NCI-H446 treated with DMSO at 0.1 percent for 48 hours (cell line): ENCODE measurements around the gene OVCA2.

ENCODE experiments used
- DNase-seq: peaks from one replicate; lab custom pipeline; 2025; lab: John Stamatoyannopoulos, UW

The OVCA2 gene

GRCh38 chr17:2054512-2055291 lies 12.9 kb downstream of the OVCA2 start, which contains the start of gene HIC1:
TSS of gene HIC1 (plus strand) at chr17:2055103. CDS start at chr17:2056691, 1,588 bp downstream.
- DNase-seq, result no peak

- DNase-seq, result no peak
Measured at GRCh38 chr17:2055292-2056205, 13.7 kb downstream of the OVCA2 start.

GRCh38 chr17:2056206-2057174 lies 14.7 kb downstream of the OVCA2 start:
- DNase-seq, result no peak

GRCh38 chr17:2057175-2057759 lies 15.4 kb downstream of the OVCA2 start:
- DNase-seq, result no peak

GRCh38 chr17:2057760-2058585 lies 16.2 kb downstream of the OVCA2 start:
- DNase-seq, result no peak

- no peak for DNase-seq
Measured at GRCh38 chr17:2058586-2059546, 17.0 kb downstream of the OVCA2 start.

GRCh38 chr17:2059547-2060384 lies 17.9 kb downstream of the OVCA2 start:
- DNase-seq, result no peak

- no peak for DNase-seq
Measured at GRCh38 chr17:2060385-2060658, 18.5 kb downstream of the OVCA2 start.

- no peak for DNase-seq
Measured at GRCh38 chr17:2060681-2061440, 19.0 kb downstream of the OVCA2 start.

GRCh38 chr17:2061441-2061958 lies 19.7 kb downstream of the OVCA2 start:
- no peak for DNase-seq

- DNase-seq, result no peak
Measured at GRCh38 chr17:2062571-2063183, 20.9 kb downstream of the OVCA2 start.

GRCh38 chr17:2063261-2064146 lies 21.7 kb downstream of the OVCA2 start:
- no peak for DNase-seq

GRCh38 chr17:2064147-2064489 lies 22.3 kb downstream of the OVCA2 start:
- DNase-seq, result no peak

- DNase-seq, result no peak
Measured at GRCh38 chr17:2064520-2064971, 22.7 kb downstream of the OVCA2 start.

- no peak for DNase-seq
Measured at GRCh38 chr17:2064980-2065785, 23.4 kb downstream of the OVCA2 start.
